ENCODE measurements around the gene FATE1. TPM values are rescaled to one million over a fixed set of nuclear protein-coding genes. Genes with fewer than 3 reads are reported as not detected.

Gene FATE1
- total and polyA plus RNA-seq, 4 donors: not detected

DNA sequence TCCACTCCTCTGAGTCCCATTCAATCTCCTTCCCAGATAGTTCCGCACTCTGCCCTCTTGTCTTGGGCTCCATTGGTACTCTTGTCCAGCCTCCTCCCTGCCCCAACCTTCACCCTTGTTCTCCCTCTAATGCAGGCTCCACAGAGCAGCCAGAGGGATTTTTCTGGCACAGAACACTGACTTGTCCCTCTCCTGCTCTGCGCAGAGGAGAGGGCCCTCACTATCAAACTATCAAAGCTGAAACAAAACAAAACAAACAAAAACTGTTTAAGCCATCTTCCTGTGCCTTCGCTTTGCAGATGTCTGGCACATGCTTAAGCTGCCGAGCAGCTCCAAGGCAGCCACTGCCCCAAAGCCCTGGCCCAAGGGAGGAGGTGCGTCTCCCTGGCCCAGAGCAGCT is 21.7 kb downstream of the FATE1 start:
- WGBS: 62% methylated on average over 5 of the region's 5 CpGs
- DNase-seq (ENCODE audit: low spot score): no peak
- Histone ChIP-seq H3K27me3 (ENCODE audit: control insufficient read depth in 4 of 4, insufficient read depth in 4 of 4, low read length in 3 of 4) (no peaks in the 10 kb centered on the region), H3K27ac (ENCODE audit: low read depth in 1 of 2, low read length in 2 of 2) (no peak overlapping the region), H3K9ac (ENCODE audit: low read depth in 1 of 2, low read length in 2 of 2) (no peak overlapping the region), H3K4me3 (ENCODE audit: low read depth in 1 of 3, low read length in 3 of 3) (no peak overlapping the region), H3K36me3 (ENCODE audit: control insufficient read depth in 4 of 4, insufficient read depth in 3 of 4, low read depth in 1 of 4, low read length in 3 of 4) (no peaks in the 10 kb centered on the region), H3K9me3 (ENCODE audit: control insufficient read depth in 4 of 4, low read length in 3 of 4) (peaks cover 0 to 2% (median 0%) of the 10 kb centered on the region in 4 donors), H3K4me1 (ENCODE audit: control insufficient read depth in 4 of 4, insufficient read depth in 4 of 4, low read length in 3 of 4) (no peaks in the 10 kb centered on the region)
- TF ChIP-seq RXRA (IDR thresholded peaks at IDR 0.05) (no peak), NR2F2 (IDR thresholded peaks at IDR 0.05) (no peak), FOXA1 (IDR thresholded peaks at IDR 0.05) (no peak), RAD21 (IDR thresholded peaks at IDR 0.05) (no peak), GABPA (IDR thresholded peaks at IDR 0.05 in 1 of 2, conservative IDR thresholded peaks at IDR 0.05 in 1 of 2) (no peak), EGR1 (IDR thresholded peaks at IDR 0.05; ENCODE audit: low read depth in 2 of 2) (no peak), JUND (IDR thresholded peaks at IDR 0.05) (no peak), SP1 (IDR thresholded peaks at IDR 0.05) (no peak), FOXA2 (IDR thresholded peaks at IDR 0.05) (no peak), YY1 (IDR thresholded peaks at IDR 0.05) (no peak), HNF4G (IDR thresholded peaks at IDR 0.05) (no peak), TAF1 (conservative IDR thresholded peaks at IDR 0.05) (no peak)
- TF ChIP-seq, protein P1, sequence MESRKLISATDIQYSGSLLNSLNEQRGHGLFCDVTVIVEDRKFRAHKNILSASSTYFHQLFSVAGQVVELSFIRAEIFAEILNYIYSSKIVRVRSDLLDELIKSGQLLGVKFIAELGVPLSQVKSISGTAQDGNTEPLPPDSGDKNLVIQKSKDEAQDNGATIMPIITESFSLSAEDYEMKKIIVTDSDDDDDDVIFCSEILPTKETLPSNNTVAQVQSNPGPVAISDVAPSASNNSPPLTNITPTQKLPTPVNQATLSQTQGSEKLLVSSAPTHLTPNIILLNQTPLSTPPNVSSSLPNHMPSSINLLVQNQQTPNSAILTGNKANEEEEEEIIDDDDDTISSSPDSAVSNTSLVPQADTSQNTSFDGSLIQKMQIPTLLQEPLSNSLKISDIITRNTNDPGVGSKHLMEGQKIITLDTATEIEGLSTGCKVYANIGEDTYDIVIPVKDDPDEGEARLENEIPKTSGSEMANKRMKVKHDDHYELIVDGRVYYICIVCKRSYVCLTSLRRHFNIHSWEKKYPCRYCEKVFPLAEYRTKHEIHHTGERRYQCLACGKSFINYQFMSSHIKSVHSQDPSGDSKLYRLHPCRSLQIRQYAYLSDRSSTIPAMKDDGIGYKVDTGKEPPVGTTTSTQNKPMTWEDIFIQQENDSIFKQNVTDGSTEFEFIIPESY (IDR thresholded peaks at IDR 0.05): no peak
- TF ChIP-seq, protein P2, sequence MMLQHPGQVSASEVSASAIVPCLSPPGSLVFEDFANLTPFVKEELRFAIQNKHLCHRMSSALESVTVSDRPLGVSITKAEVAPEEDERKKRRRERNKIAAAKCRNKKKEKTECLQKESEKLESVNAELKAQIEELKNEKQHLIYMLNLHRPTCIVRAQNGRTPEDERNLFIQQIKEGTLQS (IDR thresholded peaks at IDR 0.05): no peak
- TF ChIP-seq, protein P3, sequence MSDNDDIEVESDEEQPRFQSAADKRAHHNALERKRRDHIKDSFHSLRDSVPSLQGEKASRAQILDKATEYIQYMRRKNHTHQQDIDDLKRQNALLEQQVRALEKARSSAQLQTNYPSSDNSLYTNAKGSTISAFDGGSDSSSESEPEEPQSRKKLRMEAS (IDR thresholded peaks at IDR 0.05): no peak
- TF ChIP-seq, protein P4, sequence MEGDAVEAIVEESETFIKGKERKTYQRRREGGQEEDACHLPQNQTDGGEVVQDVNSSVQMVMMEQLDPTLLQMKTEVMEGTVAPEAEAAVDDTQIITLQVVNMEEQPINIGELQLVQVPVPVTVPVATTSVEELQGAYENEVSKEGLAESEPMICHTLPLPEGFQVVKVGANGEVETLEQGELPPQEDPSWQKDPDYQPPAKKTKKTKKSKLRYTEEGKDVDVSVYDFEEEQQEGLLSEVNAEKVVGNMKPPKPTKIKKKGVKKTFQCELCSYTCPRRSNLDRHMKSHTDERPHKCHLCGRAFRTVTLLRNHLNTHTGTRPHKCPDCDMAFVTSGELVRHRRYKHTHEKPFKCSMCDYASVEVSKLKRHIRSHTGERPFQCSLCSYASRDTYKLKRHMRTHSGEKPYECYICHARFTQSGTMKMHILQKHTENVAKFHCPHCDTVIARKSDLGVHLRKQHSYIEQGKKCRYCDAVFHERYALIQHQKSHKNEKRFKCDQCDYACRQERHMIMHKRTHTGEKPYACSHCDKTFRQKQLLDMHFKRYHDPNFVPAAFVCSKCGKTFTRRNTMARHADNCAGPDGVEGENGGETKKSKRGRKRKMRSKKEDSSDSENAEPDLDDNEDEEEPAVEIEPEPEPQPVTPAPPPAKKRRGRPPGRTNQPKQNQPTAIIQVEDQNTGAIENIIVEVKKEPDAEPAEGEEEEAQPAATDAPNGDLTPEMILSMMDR (IDR thresholded peaks at IDR 0.05; ENCODE audit: low read depth, low read length, missing input control): no peak
- TF ChIP-seq, protein P5, sequence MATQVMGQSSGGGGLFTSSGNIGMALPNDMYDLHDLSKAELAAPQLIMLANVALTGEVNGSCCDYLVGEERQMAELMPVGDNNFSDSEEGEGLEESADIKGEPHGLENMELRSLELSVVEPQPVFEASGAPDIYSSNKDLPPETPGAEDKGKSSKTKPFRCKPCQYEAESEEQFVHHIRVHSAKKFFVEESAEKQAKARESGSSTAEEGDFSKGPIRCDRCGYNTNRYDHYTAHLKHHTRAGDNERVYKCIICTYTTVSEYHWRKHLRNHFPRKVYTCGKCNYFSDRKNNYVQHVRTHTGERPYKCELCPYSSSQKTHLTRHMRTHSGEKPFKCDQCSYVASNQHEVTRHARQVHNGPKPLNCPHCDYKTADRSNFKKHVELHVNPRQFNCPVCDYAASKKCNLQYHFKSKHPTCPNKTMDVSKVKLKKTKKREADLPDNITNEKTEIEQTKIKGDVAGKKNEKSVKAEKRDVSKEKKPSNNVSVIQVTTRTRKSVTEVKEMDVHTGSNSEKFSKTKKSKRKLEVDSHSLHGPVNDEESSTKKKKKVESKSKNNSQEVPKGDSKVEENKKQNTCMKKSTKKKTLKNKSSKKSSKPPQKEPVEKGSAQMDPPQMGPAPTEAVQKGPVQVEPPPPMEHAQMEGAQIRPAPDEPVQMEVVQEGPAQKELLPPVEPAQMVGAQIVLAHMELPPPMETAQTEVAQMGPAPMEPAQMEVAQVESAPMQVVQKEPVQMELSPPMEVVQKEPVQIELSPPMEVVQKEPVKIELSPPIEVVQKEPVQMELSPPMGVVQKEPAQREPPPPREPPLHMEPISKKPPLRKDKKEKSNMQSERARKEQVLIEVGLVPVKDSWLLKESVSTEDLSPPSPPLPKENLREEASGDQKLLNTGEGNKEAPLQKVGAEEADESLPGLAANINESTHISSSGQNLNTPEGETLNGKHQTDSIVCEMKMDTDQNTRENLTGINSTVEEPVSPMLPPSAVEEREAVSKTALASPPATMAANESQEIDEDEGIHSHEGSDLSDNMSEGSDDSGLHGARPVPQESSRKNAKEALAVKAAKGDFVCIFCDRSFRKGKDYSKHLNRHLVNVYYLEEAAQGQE (IDR thresholded peaks at IDR 0.05): no peak

DNA sequence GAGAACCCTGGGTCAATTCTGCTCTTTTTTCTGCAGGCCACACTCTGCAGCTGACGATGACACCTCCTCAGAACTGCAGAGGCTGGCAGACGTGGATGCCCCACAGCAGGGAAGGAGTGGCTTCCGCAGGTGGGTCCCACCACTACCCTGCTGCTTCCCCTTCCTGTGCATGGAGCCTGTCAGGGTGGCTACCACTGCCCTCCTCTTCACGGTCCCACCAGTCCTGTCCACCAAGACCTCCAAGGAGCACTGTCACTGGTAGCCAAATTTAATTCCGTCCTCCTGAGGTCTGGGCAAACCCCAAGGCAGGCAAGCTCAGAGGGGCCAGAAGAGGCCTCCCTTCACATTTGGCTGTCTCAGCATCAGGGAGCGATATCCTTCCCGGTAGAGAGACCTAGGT is 22.9 kb downstream of the FATE1 start:
- no peak for DNase-seq (ENCODE audit: low spot score)
- Histone ChIP-seq H3K9me3 (ENCODE audit: control insufficient read depth in 4 of 4, low read length in 3 of 4) (peaks cover 0 to 2% (median 0%) of the 10 kb centered on the region in 4 donors), H3K9ac (ENCODE audit: low read depth in 1 of 2, low read length in 2 of 2) (no peak overlapping the region), H3K4me3 (ENCODE audit: low read depth in 1 of 3, low read length in 3 of 3) (no peak overlapping the region), H3K36me3 (ENCODE audit: control insufficient read depth in 4 of 4, insufficient read depth in 3 of 4, low read depth in 1 of 4, low read length in 3 of 4) (no peaks in the 10 kb centered on the region), H3K27me3 (ENCODE audit: control insufficient read depth in 4 of 4, insufficient read depth in 4 of 4, low read length in 3 of 4) (no peaks in the 10 kb centered on the region), H3K27ac (ENCODE audit: low read depth in 1 of 2, low read length in 2 of 2) (no peak overlapping the region), H3K4me1 (ENCODE audit: control insufficient read depth in 4 of 4, insufficient read depth in 4 of 4, low read length in 3 of 4) (no peaks in the 10 kb centered on the region)
- TF ChIP-seq, protein P4 (IDR thresholded peaks at IDR 0.05; ENCODE audit: low read depth, low read length, missing input control): no peak
- no peak for TF ChIP-seq JUND (IDR thresholded peaks at IDR 0.05)
- 87% methylated on average over 7 of the region's 7 CpGs for WGBS

Data from liver (tissue), 9 donors.